ENCODE results near the gene CCDC63.
"Not testable (repeated sequence)": the region's sequence is repeated elsewhere in the genome, so short reads cannot be mapped to it uniquely, and the experiment has no call there.

Gene CCDC63

DNA sequence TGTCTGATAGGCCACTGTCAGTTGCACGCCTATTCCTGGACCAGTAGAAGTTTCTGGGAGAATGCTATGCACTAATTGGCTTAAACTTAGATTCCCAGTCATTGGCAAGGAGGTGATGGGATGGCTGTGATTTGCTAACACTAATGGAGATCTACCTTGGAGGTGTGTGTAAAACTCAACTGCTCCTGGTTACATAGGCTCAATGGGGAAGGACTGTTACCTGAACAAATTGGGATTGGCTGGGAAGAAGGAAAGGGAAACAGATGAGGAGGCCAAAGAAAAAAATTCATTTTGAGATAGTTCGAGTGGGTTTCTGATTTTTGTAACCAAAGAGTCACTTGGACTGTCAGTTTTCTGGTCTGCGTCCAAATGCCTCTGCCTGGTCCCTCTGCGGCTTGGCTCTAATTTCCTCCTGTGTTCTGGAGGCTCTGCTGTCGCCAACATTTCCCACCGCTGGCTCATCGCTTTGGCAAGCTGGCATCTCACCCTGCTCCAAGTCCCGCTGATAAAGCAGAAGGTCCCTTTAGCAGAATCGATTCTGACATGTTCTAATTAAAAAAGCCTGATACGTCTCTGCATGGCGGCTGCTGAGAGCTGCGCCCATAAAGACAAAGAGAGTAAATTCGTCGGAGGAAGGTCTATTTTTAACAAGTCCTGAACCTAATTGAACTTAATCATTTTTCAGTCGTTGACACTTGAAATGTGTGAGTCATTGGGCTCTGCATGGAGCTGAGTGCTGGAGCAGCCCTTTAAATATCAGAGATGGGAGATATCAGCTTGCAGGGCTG is 2.0 kb upstream of the CCDC63 start:
- DNase-seq (ENCODE audit: low spot score) = no peak

DNA sequence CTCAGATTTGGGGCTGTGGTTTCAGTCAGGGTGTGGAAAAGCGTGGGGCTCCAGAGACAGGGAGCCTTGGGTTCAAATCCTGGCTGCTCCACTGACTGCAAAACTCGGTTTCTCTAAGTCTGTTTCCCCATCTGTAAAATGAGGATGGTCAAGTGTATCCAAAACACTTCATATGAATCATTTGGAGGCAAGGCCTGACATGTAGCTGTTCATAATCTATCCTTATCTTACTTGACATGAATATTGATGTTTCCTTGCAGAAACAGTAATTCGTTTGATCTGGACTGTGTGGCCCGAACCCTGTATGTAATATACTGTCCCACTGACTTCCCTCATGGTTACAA is 1.5 kb upstream of the CCDC63 start:
- DNase-seq (ENCODE audit: low spot score) = no peak

DNA sequence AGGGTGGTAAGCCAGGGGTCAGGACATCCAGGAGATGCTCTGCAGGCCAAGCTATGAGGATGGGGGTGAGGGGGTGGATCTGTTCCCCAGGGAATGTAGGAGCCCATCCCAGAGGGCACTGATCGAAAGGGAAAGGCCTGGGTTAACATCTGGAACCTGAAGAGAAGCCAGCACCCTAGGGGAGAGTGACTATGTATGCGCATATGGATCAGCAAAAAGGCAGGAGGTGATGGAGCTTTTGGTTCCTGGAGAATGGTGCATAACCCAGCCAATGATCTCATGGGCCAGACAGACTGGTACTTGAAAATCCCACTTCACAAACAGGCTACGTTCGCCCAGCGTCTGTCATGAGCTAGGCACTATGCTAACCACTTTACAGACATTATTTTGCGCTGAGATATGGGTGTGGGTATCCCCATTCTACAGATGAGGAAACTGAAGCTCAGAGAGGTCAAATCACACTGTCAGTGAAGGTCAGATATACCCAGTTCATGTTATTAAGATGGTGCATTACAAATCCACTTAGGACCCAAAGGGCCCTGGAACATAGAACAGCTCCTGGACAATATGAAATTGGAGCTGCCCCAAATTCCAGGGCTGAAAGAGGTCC is 1.6 kb downstream of the CCDC63 start:
- DNase-seq (ENCODE audit: low spot score) = no peak

DNA sequence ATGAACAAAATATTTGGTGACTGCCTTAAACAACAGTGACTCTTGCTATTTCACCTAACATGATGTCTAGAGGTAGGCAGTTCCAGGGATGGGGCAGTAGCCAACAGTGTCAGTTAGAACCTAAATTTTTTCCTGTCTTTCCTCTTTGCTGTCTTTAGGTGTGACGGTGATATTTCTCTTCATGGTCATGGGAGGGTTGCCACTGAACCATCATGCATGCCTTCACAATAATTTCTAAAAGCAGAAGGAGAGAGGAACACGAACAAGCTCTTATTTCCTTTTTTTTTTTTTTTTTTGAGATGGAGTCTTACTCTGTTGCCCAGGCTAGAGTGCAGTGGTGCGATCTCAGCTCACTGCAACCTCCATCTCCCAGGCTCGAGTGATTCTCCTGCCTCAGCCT is 2.4 kb downstream of the CCDC63 start:
- DNase-seq (ENCODE audit: low spot score) = no peak

DNA sequence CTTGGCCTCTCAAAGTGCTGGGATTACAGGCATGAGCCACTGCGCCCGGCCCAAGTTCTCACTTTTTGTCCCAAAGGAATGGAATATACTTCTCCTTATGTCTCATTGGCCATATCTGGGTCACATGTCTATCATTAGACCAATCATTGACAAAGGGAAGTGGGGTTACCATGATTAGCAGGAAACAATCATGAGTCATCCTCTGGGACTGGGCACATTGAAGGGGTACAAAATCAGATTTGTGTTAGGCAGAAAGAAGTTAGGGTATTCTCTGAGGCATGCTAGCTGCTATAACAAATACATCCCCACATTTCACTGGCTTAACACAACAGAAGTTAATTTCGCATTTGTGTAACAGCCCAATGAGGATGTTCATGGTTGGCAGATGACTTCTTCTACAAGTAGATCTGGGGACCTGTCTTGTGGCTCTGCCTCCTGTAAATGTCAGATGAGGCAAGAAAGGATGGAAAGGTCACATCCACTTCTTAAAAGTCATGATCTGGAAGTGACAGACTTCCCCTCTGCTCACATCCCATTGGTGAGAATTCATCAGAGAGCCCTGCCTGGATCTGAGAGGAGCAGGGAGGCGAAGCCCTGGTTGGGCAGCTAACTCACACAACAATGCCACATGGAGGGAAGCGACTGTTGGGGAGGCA is 3.1 kb downstream of the CCDC63 start:
- peak; percentile 38 for DNase-seq (ENCODE audit: low spot score)

DNA sequence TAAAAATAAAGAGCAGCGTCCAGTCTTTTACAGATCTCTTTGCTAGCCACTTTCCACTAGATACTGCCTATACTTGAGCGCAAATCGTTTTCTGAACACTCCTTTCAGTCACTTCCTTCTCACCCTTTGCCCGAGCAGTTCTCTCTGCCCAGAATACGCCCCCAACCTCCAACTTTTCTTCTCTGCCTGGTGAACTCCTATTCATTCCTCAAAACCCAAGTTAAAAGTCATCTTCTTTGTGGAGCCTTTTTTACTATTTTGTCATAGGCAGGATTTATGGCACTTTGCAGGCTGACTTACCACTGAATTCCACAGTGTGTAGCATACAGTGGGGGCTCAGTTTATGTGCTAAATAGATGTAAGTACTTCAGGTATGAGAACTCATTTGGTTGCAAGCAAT is 4.0 kb downstream of the CCDC63 start:
- DNase-seq (ENCODE audit: low spot score) = no peak

DNA sequence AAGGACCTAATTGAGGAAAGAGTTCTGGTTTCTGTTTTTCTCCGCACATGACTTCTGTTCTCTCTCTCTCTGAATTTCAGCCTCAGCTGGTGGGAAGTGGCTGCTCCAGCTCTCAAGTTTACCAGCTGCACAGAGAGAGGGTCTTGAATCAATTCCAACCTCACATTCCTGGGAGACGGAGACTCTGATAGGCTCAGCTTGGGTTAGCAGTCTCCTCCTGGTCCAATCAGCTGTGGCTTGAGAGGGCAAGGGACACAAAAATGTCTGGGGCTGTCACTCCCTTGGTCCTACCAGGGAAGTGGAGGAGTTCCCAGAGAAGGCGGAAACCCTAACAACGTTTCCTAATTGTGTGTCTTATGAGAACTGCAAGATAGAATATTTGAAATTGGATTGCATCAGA is 7.0 kb downstream of the CCDC63 start:
- no peak for DNase-seq (ENCODE audit: low spot score)

DNA sequence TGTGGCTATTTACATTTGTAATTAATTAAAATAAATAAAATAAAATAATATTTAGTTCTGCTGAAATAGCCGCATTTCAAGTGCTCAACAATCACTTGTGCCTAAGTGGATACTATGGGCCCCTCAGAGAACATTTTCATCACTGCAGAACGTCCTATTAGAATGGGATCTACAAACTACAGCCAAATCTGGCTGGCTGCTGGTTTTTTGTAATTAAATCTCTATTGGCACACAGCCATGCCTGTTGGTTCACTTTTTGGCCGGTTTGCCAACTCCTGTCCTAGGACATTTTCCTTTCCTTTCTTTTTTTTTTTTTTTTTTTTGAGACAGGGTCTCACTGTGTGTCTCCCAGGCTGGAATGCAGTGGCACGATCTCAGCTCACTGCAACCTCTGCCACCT is 9.8 kb downstream of the CCDC63 start:
- DNase-seq (ENCODE audit: low spot score) = no peak

DNA sequence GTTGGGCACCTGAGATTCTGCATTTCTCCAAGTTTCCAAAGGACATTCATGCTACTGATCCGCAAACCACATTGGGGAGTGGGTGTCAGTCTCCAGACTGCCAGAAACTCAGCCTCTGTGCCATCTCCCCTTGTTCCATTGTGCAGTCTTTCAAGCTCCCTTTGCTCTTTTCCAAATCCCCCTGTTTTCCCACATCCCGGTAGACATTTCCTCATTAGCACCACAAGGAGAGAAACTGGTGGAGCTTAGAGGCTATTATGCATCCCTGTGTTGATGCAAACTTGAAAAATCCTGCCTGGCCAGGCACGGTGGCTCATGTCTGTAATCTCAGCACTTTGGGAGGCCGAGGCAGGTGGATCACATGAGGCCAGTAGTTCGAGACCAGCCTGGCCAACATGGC is 10.7 kb downstream of the CCDC63 start:
- DNase-seq (ENCODE audit: low spot score) = no peak

DNA sequence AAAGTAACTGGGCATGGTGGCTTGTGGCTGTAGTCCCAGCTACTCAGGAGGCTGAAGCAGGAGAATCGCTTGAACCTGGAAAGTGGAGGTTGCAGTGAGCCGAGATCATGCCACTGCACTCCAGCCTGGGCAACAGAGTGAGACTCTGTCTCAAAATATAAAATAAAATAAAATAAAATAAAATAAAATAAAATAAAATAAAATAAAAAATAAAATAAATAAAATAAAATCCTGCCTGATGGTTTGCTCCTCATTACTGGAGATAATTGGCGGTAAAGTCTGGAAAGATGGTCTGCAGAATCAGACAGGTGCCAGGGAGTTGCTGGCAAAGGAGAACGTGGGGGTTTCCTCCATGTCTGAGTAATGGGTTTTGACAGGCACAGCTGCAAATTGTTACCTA is 11.2 kb downstream of the CCDC63 start:
- DNase-seq (ENCODE audit: low spot score) = not testable (repeated sequence)

DNA sequence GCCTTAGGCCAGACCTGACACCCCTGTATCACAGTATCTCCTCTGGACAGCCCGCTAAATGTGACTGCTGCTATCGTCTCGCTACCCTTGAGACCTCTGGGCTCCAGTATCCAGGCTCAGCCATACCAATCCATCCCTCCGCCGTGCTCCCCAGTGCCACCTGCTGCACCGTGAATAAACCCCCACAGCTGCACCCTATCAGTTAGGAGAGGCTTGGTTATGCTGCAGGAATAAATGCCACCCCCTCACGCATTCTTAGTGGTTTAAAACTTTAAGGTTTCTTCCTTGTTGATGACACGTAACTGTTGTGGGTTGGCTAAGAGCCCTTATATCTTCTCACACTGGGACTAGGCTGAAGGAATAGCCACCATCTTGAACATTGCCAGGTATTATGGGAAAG is 12.1 kb downstream of the CCDC63 start:
- DNase-seq (ENCODE audit: low spot score) = peak; percentile 9

DNA sequence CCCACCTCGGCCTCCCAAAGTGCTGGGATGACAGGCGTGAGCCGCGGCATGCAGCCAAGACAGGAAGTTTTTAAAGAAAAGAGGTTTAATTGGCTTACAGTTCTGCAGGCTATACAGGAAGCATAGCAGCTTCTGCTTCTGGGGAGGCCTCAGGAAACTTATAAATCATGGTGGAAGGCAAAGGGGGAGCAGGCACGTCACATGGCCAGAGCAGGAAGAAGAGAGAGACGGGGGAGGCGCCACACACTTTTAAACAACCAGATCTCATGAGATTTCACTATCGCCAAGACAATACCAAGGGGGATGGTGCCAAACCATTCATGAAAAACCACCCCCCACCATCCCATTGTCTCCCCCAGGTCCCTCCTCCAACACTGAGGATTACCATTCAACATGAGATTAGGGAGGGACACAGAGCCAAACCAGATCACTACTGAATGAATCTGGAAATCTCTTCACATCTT is 14.1 kb downstream of the CCDC63 start:
- no peak for DNase-seq (ENCODE audit: low spot score)

DNA sequence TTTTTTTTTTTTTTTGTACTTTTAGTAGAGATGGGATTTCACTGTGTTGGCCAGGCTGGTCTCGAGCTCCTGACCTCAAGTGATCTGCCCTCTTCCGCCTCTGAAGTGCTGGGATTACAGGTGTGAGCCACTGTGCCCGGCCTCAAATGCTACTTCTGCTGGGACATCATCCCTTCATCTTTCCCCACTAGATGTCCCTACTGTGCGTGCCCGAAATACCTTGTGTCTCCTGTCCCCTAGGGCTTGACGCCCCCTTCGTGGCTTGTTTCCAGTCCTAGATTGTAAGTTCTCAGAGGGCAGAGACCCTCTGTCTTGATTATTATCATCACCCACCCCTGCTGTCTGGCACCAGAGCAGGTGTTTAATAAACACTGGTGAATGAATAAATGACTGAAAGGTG is 14.9 kb downstream of the CCDC63 start:
- DNase-seq (ENCODE audit: low spot score) = no peak

DNA sequence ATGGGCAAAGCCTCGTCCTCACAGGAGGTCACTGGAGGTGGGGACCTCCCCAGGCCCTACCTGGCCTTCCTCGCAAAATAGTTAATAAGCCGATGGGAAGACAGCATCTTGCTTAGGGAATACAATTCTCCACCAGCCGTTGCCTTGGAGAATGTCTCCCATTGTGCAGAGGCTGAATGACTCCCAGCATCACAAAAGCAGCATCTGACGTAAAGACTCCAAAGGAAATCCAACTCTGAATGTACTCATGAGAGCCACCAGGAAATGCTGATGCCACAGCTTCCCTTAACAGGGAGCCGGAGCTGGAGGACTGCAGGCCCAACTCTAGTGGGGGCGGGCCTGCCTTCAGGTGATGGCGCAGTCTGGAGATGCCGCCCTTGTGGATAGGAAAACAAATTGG is 15.5 kb downstream of the CCDC63 start:
- no peak for DNase-seq (ENCODE audit: low spot score)

DNA sequence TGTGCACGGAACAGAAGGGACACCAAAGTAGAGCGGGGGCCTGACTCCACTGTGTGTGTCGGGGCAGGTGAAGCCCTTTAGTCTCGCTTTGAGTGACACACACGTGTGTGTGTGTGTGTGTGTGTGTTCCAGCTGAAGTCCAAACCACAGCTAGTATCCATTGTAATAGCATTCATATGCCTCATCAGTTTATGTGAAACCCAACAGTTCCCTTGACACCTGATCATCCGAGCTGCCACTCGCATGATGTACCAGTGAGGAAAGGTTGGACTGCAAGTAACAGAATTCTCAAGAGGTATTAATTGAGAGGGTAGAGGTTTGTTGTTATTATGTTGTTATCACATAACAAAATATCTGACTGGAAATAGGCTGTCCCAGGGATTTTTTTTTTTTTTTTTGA is 16.4 kb downstream of the CCDC63 start:
- no peak for DNase-seq (ENCODE audit: low spot score)

DNA sequence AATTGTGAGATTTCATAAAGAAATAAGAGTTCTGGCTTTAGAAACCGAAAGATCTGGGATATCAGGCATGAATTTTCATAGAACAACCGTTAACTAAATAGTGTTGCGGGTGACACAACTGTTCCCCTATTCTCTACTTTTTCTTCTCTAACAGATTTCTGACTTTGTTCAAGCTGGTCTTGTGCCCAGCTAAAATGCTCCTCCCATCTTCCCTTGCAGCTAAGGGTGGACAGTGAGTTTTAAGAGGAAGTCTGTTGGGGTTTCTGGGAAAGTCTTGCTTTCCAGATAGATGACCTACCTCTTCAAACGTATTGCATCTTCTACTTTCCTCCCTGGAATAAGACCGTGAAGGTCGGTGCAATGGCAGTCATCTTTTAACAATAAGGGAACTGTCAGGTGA is 18.7 kb downstream of the CCDC63 start:
- no peak for DNase-seq (ENCODE audit: low spot score)

DNA sequence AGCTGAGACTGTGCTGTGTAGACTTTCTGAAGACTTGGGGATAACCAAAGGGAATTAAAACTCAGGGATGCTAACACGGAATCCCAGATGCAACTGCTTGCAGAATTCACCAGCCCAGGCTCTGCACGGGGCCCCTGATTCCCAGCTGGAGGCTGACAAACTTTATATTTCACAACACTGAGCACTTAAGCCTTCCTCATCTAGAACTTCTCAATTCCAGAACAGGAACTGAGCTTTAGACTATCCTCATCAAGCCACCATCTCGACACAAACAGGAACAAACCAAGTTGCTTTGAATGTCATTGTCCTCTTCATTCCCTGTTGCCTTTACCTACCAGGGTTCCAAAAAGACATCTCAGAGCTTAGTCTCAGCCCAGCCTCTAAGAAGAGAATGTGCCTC is 22.2 kb downstream of the CCDC63 start:
- DNase-seq (ENCODE audit: low spot score) = no peak

DNA sequence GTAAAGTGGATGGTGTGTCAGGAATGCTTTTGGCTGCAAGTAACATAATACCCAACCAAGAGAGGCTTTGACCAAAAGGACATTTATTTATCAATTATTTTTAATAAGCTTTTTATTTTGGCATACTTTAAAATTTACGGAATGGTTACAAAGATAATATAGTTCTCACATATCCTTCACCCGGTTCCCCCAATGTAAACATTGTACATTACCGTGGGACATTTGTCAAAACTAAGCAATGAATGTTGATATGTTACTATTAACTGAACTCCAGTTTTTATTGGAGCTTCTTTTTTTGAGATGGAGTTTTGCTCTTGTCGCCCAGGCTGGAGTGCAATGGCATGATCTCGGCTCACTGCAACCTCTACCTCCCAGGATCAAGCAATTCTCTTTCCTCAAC is 23.0 kb downstream of the CCDC63 start:
- DNase-seq (ENCODE audit: low spot score) = no peak

DNA sequence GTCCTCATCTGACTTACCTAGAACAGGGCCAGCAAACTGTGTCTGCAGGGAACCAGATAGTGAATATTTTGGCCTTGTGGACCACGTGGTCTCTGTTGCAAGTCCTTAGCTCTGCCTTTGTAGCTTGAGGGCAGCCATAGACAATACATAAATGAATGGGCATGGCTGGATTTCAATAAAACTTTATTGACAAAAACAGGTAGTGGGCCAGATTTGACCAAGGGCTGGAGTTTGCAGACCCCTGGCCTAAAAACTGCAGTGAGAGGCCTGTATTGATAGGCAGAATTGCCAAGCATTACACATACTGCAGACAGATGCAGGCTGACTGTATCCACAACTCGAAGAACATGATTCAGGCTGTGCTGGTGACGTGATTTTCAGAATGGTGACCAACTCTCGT is 25.3 kb downstream of the CCDC63 start:
- no peak for DNase-seq (ENCODE audit: low spot score)

DNA sequence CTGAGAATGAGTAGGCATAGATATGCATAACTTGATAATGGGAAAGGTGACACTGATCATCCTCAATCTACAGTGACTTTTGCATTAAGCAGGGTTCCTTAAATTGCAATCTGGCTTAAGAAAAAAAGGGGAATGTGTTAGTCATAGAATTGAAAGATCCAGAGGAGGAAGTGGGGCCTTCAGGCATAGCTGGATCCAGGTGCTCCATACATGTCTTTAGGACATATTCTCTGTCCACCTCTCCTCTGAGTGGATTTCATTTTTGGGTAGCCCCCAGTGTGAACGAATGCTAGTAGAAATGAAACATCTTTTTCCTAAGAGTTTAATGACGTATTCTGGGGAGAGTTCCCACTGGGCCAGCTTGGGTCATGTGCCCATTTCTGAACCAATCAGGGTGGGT is 27.6 kb downstream of the CCDC63 start:
- no peak for DNase-seq (ENCODE audit: low spot score)

DNA sequence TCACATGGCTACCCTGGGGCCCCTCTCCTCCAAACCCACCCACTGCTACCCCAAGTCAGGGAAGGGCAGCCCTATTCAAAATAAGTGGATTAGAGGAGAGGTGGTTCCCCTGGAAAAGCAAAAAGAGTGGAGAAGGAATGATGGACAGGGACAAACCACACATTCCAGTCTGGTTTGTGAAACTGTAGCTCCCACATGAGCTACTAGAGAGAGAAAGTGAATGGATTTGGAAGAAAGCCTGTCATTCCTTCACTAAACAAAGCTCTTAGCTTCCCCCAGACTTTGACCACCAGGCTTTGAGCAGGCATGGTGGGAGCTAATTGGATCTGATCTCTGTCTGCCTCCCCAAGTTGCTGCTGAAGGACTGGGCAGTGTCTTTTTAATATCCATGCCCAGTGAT is 28.0 kb downstream of the CCDC63 start:
- DNase-seq (ENCODE audit: low spot score) = no peak

DNA sequence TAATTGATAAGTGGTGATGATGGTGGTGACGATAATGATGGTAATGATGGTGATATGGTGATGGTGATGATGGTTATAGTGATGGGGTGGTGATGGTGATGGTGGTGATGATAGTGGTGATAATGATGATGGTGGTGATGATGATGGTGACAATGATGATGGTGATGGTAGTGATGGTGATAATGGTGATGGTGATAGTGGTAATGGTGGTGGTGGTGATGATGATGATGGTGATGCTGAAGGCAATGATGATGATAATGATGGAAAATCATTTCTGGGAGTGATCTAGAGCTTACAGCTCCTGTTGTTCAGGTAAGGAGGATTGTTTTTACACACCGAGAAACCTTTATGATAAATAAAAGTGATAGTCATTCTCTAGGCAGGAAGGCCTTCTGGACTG is 33.9 kb downstream of the CCDC63 start:
- no peak for DNase-seq (ENCODE audit: low spot score)

DNA sequence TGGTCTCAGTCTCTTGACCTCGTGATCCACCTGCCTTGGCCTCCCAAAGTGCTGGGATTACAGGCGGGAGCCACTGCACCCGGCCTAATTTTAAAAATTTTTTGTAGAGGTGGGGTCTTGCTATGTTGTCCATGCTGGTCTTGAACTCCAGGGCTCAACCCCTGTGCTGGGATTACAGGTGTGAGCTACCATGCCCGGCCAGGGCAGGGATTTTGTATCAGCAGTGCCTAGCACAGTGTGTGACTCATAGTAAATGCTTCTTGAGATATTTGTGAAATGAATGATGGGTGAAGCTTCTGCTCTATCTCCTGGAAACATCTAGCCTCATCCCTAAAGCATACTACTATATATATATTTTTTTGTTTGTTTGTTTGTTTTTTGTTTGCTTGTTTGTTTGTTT is 36.5 kb downstream of the CCDC63 start:
- no peak for DNase-seq (ENCODE audit: low spot score)
